AG09309 (cell line): ENCODE results near the gene ZNF492.
"Not testable (repeated sequence)": the region's sequence is repeated elsewhere in the genome, so short reads cannot be mapped to it uniquely, and the experiment has no call there.

ENCODE experiments used
- DNase-seq: peaks from one replicate; pipeline ENCODE4 v3.0.0-alpha.2; 2010; ENCODE audit warnings: low read depth
- H3K4me3 ChIP-seq: 2 replicates; pipeline ENCODE4 v1.5.1; 2011; ENCODE audit warnings: mild to moderate bottlenecking, low read depth, low read length, moderate library complexity; ENCODE audit not compliant: control insufficient read depth
- TF ChIP-seq, protein P1 (sequence below): IDR thresholded peaks from 2 replicates; pipeline ENCODE4 v1.5.1; 2011; ENCODE audit warnings: mild to moderate bottlenecking, low read depth, low read length, inconsistent platforms; ENCODE audit not compliant: insufficient read depth, control insufficient read depth; ENCODE audit errors: missing control alignments

ZNF492 gene

DNA sequence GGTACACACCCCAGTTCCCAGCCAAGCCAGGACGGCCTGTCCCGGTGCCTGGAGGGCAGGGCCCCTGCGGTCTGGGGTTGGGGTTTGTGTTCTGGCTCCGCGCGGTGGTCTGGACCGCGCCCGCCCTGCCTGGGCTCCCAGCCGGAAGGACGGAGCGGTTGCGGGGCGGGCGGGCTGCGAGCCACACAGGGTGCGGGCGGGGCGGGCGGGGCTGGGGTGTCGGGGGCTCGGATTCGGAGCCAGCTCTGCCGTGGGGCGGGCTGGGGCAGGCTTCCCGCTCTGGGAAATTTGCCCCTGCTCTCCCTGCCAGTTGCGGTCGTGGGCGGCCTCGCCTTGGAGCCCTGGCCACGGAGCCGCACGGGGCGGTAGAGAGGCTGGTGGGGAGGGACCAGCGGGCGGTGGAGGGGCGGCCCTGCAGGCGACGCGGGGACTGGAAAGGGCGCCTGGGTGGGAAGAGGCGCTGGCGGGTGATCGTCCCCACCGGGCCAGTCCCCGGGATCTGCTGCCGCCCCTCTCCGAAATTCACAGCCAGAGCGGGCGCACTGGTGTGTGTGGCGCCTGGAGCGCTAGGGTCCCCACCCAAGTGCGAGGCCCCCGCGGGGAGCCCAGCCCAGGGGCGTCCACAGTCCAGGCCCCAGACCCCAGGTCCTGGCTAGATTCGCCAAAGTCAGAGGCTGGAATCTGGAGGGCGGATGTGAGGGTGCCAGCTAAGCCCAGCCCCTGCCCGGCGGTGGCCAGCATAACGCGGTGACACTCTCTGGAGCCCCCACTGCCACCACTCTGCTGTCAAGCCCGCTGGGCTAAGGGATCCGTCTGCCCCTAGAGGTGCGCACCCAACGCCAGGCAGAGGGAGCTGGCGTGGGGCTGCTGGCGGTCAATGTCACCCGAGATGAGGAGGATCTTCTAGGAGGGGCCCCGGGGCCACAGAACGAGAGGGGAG lies 11.0 kb upstream of the ZNF492 start:
- DNase-seq = no peak
- H3K4me3 ChIP-seq = no peak overlapping the region
- TF ChIP-seq, protein P1, sequence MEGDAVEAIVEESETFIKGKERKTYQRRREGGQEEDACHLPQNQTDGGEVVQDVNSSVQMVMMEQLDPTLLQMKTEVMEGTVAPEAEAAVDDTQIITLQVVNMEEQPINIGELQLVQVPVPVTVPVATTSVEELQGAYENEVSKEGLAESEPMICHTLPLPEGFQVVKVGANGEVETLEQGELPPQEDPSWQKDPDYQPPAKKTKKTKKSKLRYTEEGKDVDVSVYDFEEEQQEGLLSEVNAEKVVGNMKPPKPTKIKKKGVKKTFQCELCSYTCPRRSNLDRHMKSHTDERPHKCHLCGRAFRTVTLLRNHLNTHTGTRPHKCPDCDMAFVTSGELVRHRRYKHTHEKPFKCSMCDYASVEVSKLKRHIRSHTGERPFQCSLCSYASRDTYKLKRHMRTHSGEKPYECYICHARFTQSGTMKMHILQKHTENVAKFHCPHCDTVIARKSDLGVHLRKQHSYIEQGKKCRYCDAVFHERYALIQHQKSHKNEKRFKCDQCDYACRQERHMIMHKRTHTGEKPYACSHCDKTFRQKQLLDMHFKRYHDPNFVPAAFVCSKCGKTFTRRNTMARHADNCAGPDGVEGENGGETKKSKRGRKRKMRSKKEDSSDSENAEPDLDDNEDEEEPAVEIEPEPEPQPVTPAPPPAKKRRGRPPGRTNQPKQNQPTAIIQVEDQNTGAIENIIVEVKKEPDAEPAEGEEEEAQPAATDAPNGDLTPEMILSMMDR = no peak

DNA sequence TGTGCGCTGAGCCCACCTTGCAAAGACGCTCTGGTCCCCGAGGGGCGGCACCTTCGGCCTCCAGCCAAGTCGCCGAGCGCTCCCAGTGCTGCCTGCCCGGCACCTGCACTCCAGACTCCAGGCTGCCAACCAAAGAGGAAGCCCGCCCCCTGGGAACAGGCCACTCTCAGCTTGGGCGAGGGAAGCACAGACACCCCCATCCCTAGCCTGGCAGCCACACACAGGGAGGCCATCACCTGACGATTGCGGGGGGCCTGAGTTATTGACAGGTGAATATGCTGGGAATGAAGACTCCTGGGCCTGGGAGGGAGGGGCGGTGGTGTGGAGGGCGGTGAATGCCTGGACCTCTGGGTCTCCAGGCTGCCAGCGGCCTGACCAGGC lies 10.3 kb upstream of the ZNF492 start:
- H3K4me3 ChIP-seq = no peak overlapping the region
- no peak for DNase-seq
- TF ChIP-seq, protein P1 = no peak

DNA sequence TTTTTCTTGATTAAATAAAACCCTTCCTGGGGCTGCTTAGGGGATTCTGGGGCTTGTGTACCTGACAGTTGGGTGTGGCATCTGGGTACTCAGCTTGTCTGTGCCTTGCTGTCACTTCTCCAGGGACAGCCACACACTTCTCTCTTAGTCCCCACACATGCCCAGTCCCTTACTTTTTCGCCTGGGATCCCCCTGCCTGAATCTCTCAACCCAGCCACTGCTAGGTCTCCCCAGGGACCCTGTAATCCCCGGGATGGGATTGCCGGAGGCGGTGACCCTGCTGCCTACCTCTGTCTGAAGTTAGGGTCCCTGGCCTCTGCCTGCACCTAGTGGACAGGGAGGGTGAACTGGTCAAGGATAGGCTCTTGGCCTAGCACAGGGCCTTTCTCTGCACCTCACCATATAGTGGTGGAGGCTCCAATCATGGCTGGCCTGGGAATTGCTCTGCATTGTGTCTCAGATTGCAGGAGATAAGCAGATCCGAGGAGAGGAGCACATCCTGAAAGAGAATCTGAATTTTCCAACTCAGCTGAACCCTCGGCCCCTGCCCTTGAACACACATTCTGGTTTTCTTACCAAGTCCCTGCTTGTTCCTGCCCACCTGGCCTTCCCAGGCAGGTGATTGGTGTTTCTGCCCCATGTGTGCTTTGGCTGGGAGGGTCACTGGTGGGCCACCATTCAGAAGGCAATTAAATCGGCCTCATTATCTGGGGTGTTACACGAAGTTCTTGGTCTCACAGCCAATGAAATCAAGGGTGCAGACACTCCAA lies 8.7 kb upstream of the ZNF492 start:
- no peak overlapping the region for H3K4me3 ChIP-seq
- TF ChIP-seq, protein P1 = no peak
- no peak for DNase-seq

DNA sequence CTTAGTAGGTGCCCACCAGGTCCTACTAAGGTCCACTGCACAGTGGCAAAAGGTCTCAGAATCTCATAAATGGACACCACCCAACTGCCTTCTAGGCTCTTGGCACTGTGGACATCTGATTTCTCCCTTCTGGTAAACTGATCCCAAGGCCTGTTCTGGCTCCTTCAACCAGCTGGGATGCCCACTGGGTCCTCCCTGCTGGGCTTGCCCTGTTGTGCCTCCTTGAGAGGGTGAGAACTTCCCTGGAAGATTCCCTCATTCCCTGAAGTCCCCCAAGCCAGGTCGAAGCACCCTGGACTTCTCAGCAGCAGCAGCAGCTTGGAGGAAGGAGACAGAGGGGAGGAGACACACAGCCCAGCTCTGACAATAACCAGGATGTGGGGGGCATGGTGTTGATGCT lies 6.6 kb upstream of the ZNF492 start:
- TF ChIP-seq, protein P1 = no peak
- no peak for DNase-seq
- no peak overlapping the region for H3K4me3 ChIP-seq

DNA sequence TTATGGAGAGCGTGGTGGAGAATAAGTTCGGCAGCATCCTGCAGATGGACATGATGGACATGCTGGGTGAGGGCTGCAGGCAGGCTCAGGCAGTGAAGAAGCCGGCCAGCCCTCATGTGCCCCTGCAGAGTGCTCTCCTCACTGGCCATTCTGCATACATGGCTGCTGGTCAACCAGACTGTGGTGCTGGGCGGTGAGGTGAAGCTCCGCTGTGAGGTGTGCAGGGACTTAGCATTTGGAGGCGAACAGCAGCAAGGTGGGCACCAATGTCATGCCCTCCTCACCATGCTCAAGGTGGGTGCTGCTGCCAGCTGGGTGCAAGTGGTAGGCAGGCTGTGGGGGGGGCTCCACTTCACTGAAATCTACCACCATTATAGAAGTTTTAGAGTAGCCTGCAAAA lies 5.7 kb upstream of the ZNF492 start:
- no peak overlapping the region for H3K4me3 ChIP-seq
- no peak for DNase-seq
- TF ChIP-seq, protein P1 = no peak

DNA sequence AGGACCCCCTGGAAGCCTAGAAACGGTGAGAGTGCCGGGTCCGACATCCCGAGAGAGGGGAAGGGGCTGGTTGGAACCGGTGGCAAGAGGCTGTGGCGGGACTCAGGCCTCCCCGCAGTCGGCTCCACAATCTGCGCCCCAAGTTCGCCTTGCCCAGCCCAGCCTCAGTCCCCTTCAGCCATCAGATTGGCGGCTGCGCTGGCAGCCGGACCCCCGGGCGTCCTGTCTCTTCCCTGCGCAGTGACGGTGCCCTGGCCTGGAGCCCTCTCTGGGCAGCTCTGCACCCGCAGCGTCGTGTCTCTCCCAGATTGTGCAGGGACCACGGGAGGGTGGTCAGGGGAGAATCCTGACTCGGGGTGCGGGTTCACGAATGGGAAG lies 315 bp downstream of the ZNF492 start:
- H3K4me3 ChIP-seq = peak overlapping the region; percentile 43
- TF ChIP-seq, protein P1 = no peak
- no peak for DNase-seq

DNA sequence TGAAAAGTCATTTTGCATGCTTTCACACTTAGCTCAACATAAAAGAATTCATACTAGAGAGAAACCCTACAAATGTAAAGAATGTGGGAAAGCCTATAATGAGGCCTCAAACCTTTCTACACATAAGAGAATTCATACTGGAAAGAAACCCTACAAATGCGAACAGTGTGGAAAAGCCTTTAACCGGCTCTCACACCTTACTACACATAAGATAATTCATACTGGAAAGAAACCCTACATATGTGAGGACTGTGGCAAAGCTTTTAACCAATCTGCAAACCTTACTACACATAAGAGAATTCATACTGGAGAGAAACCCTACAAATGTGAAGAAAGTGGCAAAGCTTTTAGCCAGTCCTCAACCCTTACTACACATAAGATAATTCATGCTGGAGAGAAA lies 51.4 kb downstream of the ZNF492 start:
- not testable (repeated sequence) for DNase-seq, H3K4me3 ChIP-seq

DNA sequence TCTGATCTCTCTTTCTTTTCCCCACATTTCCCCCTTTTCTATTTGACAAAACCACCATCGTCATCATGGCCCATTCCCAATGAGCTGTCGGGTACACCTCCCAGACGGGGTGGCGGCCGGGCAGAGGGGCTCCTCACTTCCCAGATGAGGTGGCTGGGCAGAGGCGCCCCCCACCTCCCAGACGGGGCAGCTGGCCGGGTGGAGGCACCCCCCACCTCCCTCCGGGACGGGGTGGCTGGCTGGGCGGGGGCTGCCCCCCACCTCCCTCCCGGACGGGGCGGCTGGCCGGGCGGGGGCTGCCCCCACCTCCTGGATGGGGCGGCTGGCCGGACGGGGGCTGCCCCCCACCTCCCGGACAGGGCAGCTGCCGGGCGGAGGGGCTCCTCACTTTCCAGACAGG lies 68.5 kb downstream of the ZNF492 start:
- not testable (repeated sequence) for H3K4me3 ChIP-seq, DNase-seq

DNA sequence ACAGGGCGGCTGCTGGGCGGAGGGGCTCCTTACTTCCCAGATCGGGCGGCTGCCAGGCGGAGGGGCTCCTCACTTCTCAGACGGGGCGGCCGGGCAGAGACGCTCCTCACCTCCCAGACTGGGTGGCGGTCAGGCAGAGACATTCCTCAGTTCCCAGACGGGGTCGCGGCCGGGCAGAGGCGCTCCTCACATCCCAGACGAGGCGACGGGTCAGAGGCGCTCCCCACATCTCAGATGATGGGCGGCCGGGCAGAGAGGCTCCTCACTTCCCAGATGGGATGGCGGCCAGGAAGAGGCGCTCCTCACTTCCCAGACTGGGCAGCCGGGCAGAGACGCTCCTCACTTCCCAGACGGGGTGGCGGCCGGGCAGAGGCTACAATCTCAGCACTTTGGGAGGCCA lies 69.0 kb downstream of the ZNF492 start:
- not testable (repeated sequence) for DNase-seq, H3K4me3 ChIP-seq
